HG03457 (cell line): ENCODE measurements around the gene PKD1L1.

ENCODE experiments used
- ATAC-seq: cut with Tn5 transposase; IDR thresholded peaks from one replicate; pipeline ENCODE4 v1.9.1; 2021; ENCODE audit warnings: moderate number of reproducible peaks; ENCODE audit not compliant: unreplicated experiment

PKD1L1 gene

GRCh38 chr7:47743965-47744591 is 204.2 kb downstream of the PKD1L1 start:
- no peak for ATAC-seq

GRCh38 chr7:47741984-47742383 is 206.3 kb downstream of the PKD1L1 start:
- ATAC-seq, result no peak

GRCh38 chr7:47739891-47740290 is 208.4 kb downstream of the PKD1L1 start:
- ATAC-seq, result no peak

- ATAC-seq, result no peak
These were observed 208.9 kb downstream of the PKD1L1 start for GRCh38 chr7:47739301-47739875.

GRCh38 chr7:47738563-47739166 is 209.6 kb downstream of the PKD1L1 start:
- no peak for ATAC-seq

GRCh38 chr7:47737601-47738000 is 210.7 kb downstream of the PKD1L1 start:
- no peak for ATAC-seq

- no peak for ATAC-seq
These were observed 212.6 kb downstream of the PKD1L1 start for GRCh38 chr7:47735431-47736345.

- ATAC-seq, result no peak
These were observed 213.3 kb downstream of the PKD1L1 start for GRCh38 chr7:47734949-47735291.

GRCh38 chr7:47734287-47734948 is 213.8 kb downstream of the PKD1L1 start:
- no peak for ATAC-seq

- ATAC-seq, result no peak
These were observed 218.1 kb downstream of the PKD1L1 start for GRCh38 chr7:47730142-47730541.

- ATAC-seq, result no peak
These were observed 222.1 kb downstream of the PKD1L1 start for GRCh38 chr7:47726047-47726726.

GRCh38 chr7:47725031-47725780 is 223.1 kb downstream of the PKD1L1 start:
- ATAC-seq, result no peak
